GM13977 (cell line): ENCODE data around the gene SNX3.
"Not testable (repeated sequence)": the region's sequence is repeated elsewhere in the genome, so short reads cannot be mapped to it uniquely, and the experiment has no call there.

ENCODE experiments used
- DNase-seq: peaks from one replicate; pipeline ENCODE4 v3.0.0; 2012; ENCODE audit warnings: low spot score
- CTCF ChIP-seq: IDR thresholded peaks from 2 replicates; pipeline ENCODE4 v1.5.1; 2012; ENCODE audit warnings: mild to moderate bottlenecking, control low read depth; ENCODE audit not compliant: insufficient read depth; ENCODE audit errors: extremely low read depth, missing control alignments
- in situ Hi-C: fragments of 300-500 bp; cut with MboI; formaldehyde crosslinking; loops from one replicate; pipeline ENCODE4 v1.12.0; 2022; ENCODE audit warnings: low sequenced_read_pairs, low pct_unique_long_range_greater_than_20kb, mixed read lengths, inconsistent platforms; ENCODE audit not compliant: unreplicated experiment

SNX3 gene

DNA sequence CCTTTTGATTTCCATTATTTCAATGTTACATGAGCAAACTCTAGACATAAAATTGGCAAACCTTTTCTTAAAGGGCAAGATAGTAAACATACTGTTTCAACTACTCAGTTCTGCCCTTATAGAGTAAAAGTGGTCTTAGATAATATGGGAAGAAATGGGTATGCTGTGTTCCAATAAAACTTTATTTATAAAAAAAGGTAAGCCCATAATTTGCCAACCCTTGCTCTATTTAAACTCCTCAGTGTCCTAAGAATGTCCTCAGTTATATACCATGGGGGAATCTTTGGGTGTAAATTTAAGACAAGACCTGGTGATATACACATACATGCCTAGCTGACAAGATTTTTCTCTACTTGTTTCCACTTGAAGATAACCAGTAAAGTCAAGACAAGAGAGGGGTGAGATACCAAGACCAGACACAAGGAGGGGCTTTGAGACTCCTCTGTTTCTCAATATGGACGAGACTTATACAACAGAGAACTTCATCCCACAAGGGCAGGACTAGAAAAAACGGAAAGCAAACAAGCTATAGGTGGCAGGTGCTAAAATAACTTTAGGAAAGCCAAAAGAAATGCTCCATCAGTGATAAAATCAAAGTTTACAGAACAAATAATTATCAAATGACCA, 10.5 kb downstream of the SNX3 start:
- TF ChIP-seq CTCF: peak; percentile 26
- DNase-seq: no peak
- in situ Hi-C loops: no loop called here

GRCh38 chr6:108247965-108248536, 12.8 kb downstream of the SNX3 start:
- in situ Hi-C loops: no loop called here
- TF ChIP-seq CTCF: no peak
- DNase-seq: no peak

- in situ Hi-C loops, DNase-seq: not testable (repeated sequence)
Measured at GRCh38 chr6:108245095-108245494, 15.7 kb downstream of the SNX3 start.

DNA sequence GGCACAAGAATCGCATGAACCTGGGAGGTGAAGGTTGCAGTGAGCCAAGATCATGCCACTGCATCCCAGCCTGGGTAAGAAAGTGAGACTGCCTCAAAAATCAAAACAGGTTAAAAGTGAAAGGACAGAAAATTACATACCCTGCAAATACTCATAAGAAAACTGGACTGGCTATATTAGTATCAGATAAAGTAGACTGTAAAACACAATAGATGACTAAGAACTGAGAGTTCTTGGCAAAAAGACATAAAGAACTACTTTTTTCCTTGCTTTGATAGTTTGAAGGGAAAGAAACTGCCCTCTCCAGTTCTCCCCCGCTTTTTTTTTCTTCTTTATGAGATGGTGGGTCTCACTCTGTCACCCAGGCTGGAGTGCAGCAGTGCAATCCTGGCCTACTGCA, 17.0 kb downstream of the SNX3 start:
- in situ Hi-C loops: no loop called here
- TF ChIP-seq CTCF: no peak
- DNase-seq: no peak

- no peak for TF ChIP-seq CTCF
- in situ Hi-C loops: no loop called here
- DNase-seq: no peak
Measured at GRCh38 chr6:108242721-108243120, 18.1 kb downstream of the SNX3 start.

DNA sequence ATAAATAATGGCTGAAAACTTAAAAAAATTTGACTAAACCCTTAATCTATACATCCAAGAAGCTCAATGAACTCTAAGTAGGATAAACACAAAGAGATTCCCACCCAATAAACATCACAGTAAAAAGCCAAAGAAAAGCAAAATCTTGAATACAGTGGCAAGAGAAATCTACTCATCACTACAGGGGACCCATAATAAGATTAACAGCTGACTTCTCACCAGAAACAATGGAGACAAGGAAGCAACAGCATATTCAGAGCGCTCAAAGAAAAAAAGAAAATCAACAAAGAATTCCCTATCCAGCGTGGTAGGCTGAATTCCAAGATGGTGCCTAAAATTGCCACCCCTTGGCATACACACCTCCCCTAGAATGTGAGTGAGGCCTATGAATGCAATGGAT, 18.6 kb downstream of the SNX3 start:
- in situ Hi-C loops: no loop called here
- DNase-seq: no peak
- TF ChIP-seq CTCF: no peak

DNA sequence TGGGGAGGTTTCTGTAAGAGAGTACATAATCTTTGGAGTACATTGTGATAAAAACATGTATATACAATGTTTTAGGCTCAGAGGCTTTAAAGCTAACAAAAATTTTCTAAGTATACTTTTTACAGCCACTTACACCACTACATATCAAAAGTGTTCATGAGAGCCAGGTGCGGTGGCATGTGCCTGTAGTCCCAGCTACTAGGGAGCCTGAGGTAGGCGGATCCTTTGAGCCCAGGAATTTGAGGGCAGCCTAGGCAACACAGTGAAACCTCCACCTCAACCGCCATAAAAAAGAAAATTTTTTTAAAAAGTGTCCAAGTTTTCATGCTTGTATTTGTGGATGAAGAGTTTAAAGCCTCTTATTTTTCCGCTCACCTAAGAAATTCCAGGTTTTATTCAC, 22.5 kb downstream of the SNX3 start:
- DNase-seq: no peak
- TF ChIP-seq CTCF: no peak
- in situ Hi-C loops: no loop called here
